H1 (cell line): ENCODE data around the gene FAM193B. TPM values are rescaled to one million over a fixed set of nuclear protein-coding genes. Genes with fewer than 3 reads are reported as not detected.

Experiments used
- CTCF ChIA-PET: fragments of 300-600 bp; sonication (Branson Sonifier 250); formaldehyde crosslinking; loops from one replicate; lab custom pipeline; 2021; ENCODE audit not compliant: partially characterized antibody; lab: Charles Lee
- POLR2A ChIA-PET: fragments of 300-600 bp; sonication (Branson Sonifier 250); formaldehyde crosslinking; loops from one replicate; lab custom pipeline; 2021; ENCODE audit warnings: inconsistent platforms; ENCODE audit not compliant: partially characterized antibody; lab: Charles Lee
- DNase-seq, 2 experiments: peaks; one replicate each; pipeline versions ENCODE4 v3.0.0 to v3.0.0-alpha.2; 2010 to 2022; ENCODE audit warnings: low spot score in 2 of 2, low read depth in 1 of 2, mixed read lengths in 1 of 2
- FAIRE-seq: peaks from 2 replicates; lab custom pipeline; 2011; peaks lifted over from hg19 to GRCh38; lab: Jason Lieb, UNC
- H2AFZ ChIP-seq: 2 replicates; pipeline ENCODE4 v1.8.1; 2012; ENCODE audit warnings: low read length, inconsistent platforms
- H2AK5ac ChIP-seq: 2 replicates; pipeline ENCODE4 v1.6.1; 2013; ENCODE audit warnings: low read depth, low read length
- H2BK120ac ChIP-seq: replicated peaks from 2 replicates; pipeline ENCODE3; 2013; ENCODE audit warnings: low read depth, low read length, inconsistent platforms
- H2BK12ac ChIP-seq: 2 replicates; pipeline ENCODE4 v1.6.1; 2013; ENCODE audit warnings: low read depth, low read length
- H2BK15ac ChIP-seq: 2 replicates; pipeline ENCODE4 v1.6.1; 2013; ENCODE audit warnings: low read length
- H2BK20ac ChIP-seq: 2 replicates; pipeline ENCODE4 v1.6.1; 2013; ENCODE audit warnings: low read length
- H2BK5ac ChIP-seq: 2 replicates; pipeline ENCODE4 v1.6.1; 2013; ENCODE audit warnings: low read depth, low read length
- H3K14ac ChIP-seq: 2 replicates; pipeline ENCODE4 v1.6.1; 2013; ENCODE audit warnings: inconsistent platforms; ENCODE audit not compliant: insufficient read length
- H3K18ac ChIP-seq: 2 replicates; pipeline ENCODE4 v1.6.1; 2013; ENCODE audit warnings: low read length; ENCODE audit errors: extremely low read depth
- H3K23ac ChIP-seq: 2 replicates; pipeline ENCODE4 v1.6.1; 2013; ENCODE audit warnings: inconsistent platforms; ENCODE audit not compliant: insufficient read length
- H3K23me2 ChIP-seq: 2 replicates; pipeline ENCODE4 v1.6.1; 2013; ENCODE audit warnings: low read depth, low read length
- H3K27ac ChIP-seq: 2 replicates; pipeline ENCODE4 v1.6.1; 2011; ENCODE audit warnings: low read depth, low read length, inconsistent platforms
- H3K27me3 ChIP-seq, 4 experiments: replicated peaks in 1 of 4; 1 replicate in 1 of 4; 2 replicates in 3 of 4; pipeline versions ENCODE4 v1.6.1 to v1.8.1; 2011 to 2013; ENCODE audit warnings: low read length in 3 of 4, mild to moderate bottlenecking in 3 of 4, inconsistent platforms in 2 of 4, mixed read lengths in 2 of 4, moderate library complexity in 1 of 4; ENCODE audit not compliant: control insufficient read depth in 3 of 4, insufficient read depth in 3 of 4; ENCODE audit errors: extremely low read depth in 1 of 4
- H3K36me3 ChIP-seq, 4 experiments: 2 replicates each; pipeline versions ENCODE4 v1.6.1 to v1.8.1; 2011 to 2013; ENCODE audit warnings: mild to moderate bottlenecking in 4 of 4, low read length in 3 of 4, moderate library complexity in 2 of 4, control low read depth in 1 of 4, inconsistent platforms in 1 of 4; ENCODE audit not compliant: insufficient read depth in 4 of 4, control insufficient read depth in 2 of 4
- H3K4ac ChIP-seq: replicated peaks from 2 replicates; pipeline ENCODE3; 2013; ENCODE audit warnings: low read length, low read depth, mixed read lengths, inconsistent platforms; ENCODE audit not compliant: insufficient read length
- H3K4me1 ChIP-seq, 4 experiments: replicated peaks in 1 of 4; 1 replicate in 1 of 4; 2 replicates in 3 of 4; pipeline versions ENCODE4 v1.6.1 to v1.8.1; 2011 to 2013; ENCODE audit warnings: low read length in 3 of 4, inconsistent platforms in 2 of 4, mixed read lengths in 1 of 4; ENCODE audit not compliant: insufficient read depth in 4 of 4, control insufficient read depth in 3 of 4
- H3K4me2 ChIP-seq, 2 experiments: 2 replicates each; pipeline versions ENCODE4 v1.6.1 to v1.8.1; 2011 to 2013; ENCODE audit warnings: low read depth in 2 of 2, low read length in 2 of 2, control low read depth in 1 of 2, inconsistent platforms in 1 of 2, mild to moderate bottlenecking in 1 of 2; ENCODE audit not compliant: insufficient read depth in 1 of 2
- H3K4me3 ChIP-seq, 4 experiments: fragments of 200-600, 300-600 bp in 1 of 4; sonication (generic), shearing (Covaris generic), sonication (Bioruptor Twin) in 1 of 4; 2 replicates each; pipeline versions ENCODE4 v1.5.1 to v1.8.1; 2011 to 2016; ENCODE audit warnings: low read length in 4 of 4, low read depth in 3 of 4, control low read depth in 2 of 4, inconsistent platforms in 2 of 4, mild to moderate bottlenecking in 2 of 4, mixed read lengths in 1 of 4, moderate library complexity in 1 of 4; ENCODE audit not compliant: insufficient read depth in 2 of 4; ENCODE audit errors: extremely low read depth in 1 of 4
- H3K56ac ChIP-seq: replicated peaks from 2 replicates; pipeline ENCODE3; 2013; ENCODE audit warnings: low read depth, mild to moderate bottlenecking, mixed read lengths, low read length, inconsistent platforms; ENCODE audit not compliant: insufficient read length
- H3K79me1 ChIP-seq: 2 replicates; pipeline ENCODE4 v1.6.1; 2013; ENCODE audit warnings: low read depth, low read length, control low read depth
- H3K79me2 ChIP-seq, 2 experiments: 2 replicates each; pipeline versions ENCODE4 v1.6.1 to v1.8.1; 2012 to 2013; ENCODE audit warnings: low read length in 2 of 2, mild to moderate bottlenecking in 2 of 2, inconsistent platforms in 1 of 2; ENCODE audit not compliant: insufficient read depth in 2 of 2, control insufficient read depth in 1 of 2
- H3K9ac ChIP-seq, 4 experiments: replicated peaks in 1 of 4; 1 replicate in 1 of 4; 2 replicates in 3 of 4; pipeline versions ENCODE4 v1.6.1 to v1.8.1; 2011 to 2013; ENCODE audit warnings: low read depth in 3 of 4, low read length in 3 of 4, control low read depth in 2 of 4, mild to moderate bottlenecking in 2 of 4, moderate library complexity in 2 of 4, inconsistent platforms in 1 of 4; ENCODE audit errors: extremely low read depth in 1 of 4
- H3K9me3 ChIP-seq, 2 experiments: 2 replicates each; pipeline versions ENCODE4 v1.6.1 to v1.8.1; 2012 to 2013; ENCODE audit warnings: mild to moderate bottlenecking in 2 of 2, moderate library complexity in 2 of 2, control low read depth in 1 of 2, inconsistent platforms in 1 of 2, low read depth in 1 of 2, low read length in 1 of 2, mixed read lengths in 1 of 2; ENCODE audit not compliant: insufficient read depth in 2 of 2
- H4K20me1 ChIP-seq, 2 experiments: replicated peaks in 1 of 2; 2 replicates each; pipeline versions ENCODE3 to v1.8.1; 2011 to 2013; ENCODE audit warnings: inconsistent platforms in 2 of 2, low read length in 2 of 2, mild to moderate bottlenecking in 1 of 2; ENCODE audit not compliant: insufficient read depth in 2 of 2, control insufficient read depth in 1 of 2
- H4K5ac ChIP-seq: 2 replicates; pipeline ENCODE4 v1.6.1; 2013; ENCODE audit warnings: low read length, low read depth, mixed read lengths, inconsistent platforms; ENCODE audit not compliant: insufficient read length
- H4K8ac ChIP-seq: 2 replicates; pipeline ENCODE4 v1.8.0; 2013; ENCODE audit warnings: mild to moderate bottlenecking, moderate library complexity, low read length, inconsistent platforms; ENCODE audit not compliant: insufficient read depth; ENCODE audit errors: extremely low read depth
- H4K91ac ChIP-seq: replicated peaks from 2 replicates; pipeline ENCODE3; 2013; ENCODE audit warnings: low read length, mixed read lengths, inconsistent platforms; ENCODE audit not compliant: insufficient read length
- MAFK ChIP-seq: IDR thresholded peaks from 2 replicates; pipeline ENCODE4 v1.6.1; 2012; ENCODE audit warnings: low read depth, mild to moderate bottlenecking, improper control_type of control experiment, low read length
- POLR2AphosphoS5 ChIP-seq: IDR thresholded peaks from 2 replicates; pipeline ENCODE4 v1.6.1; 2011; ENCODE audit warnings: low read depth, low read length
- SIX5 ChIP-seq: IDR thresholded peaks from 2 replicates; pipeline ENCODE4 v1.6.1; 2011; ENCODE audit warnings: mild to moderate bottlenecking, low read depth, low read length
- SRF ChIP-seq: IDR thresholded peaks from 2 replicates; pipeline ENCODE4 v1.6.1; 2011; ENCODE audit warnings: mild to moderate bottlenecking, low read depth, low read length, moderate library complexity
- TEAD4 ChIP-seq: IDR thresholded peaks from 2 replicates; pipeline ENCODE4 v1.6.1; 2012; ENCODE audit warnings: low read depth, low read length, inconsistent platforms, mixed read lengths
- WGBS, 2 experiments: shearing (Covaris generic) in 1 of 2; methylation state at CpG; one replicate each; pipeline versions ENCODE4 v1.1.6 to v1.1.7; 2013 to 2015; ENCODE audit warnings: low lambda C conversion rate in 2 of 2, mixed read lengths in 2 of 2, inconsistent platforms in 1 of 2, low coverage in 1 of 2, missing lambda C conversion rate in 1 of 2; ENCODE audit not compliant: insufficient replicate concordance in 2 of 2, insufficient coverage in 1 of 2, insufficient read length in 1 of 2; ENCODE audit errors: extremely low coverage in 1 of 2, missing lambda C conversion rate in 1 of 2; 5-methylcytosine and 5-hydroxymethylcytosine counted together
- polyA plus RNA-seq, 7 experiments: library from polyadenylated mRNA; depleted of rRNA in 3 of 7; stranded (reverse) in 5 of 7; unstranded in 2 of 7; fragments of >200 nt in 5 of 7; fragments of 200-250 nt in 2 of 7; gene quantifications; 1 replicate in 5 of 7; 2 replicates in 1 of 7; 4 replicates in 1 of 7; pipeline versions ENCODE4 v1.2.1 to v1.2.3, GENCODE V29; 2011 to 2013; ENCODE audit warnings: missing spikeins in 2 of 7, mixed read lengths in 2 of 7
- total RNA-seq: library from RNA; stranded (reverse); fragmentation: NEBNext Ultra II Directional; extraction: Animal tissue kit (Norgen Biotek cat#: 25700); gene quantifications from 2 replicates; pipeline ENCODE4 v1.2.1, GENCODE V29; 2021

Gene FAM193B
- total and polyA plus RNA-seq, 2 of the 8 experiments (the other 6 are each of a cell fraction or from before 2014, with no cell fraction given) = 49.9 to 69.8 TPM

DNA sequence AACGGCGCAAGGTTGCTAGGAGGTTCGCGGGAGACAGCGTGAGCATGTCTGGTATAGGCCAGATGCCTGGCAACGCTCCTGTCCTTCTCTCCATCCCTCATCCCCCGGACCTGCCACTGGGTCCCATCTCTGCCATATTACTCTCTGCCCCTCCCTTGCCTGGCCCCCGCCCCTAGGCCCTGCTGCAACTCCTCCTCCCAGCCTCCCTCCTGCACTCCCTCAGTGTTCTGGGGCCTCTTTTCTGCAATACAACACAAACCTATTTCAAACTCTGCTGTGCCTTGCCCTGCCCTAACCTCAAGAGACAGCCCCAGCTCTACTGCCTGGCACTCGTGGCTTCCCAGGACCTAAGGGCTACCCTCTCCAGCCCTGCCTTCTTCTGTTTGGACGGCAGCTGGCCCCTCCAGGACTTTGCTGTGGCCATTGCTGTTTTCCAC lies 72.0 kb downstream of the FAM193B start:
- Histone ChIP-seq H3K27ac (no peak overlapping the region), H3K4me3 (no peak overlapping the region), H3K14ac (no peak overlapping the region), H3K36me3 (peaks cover 6 to 31% (median 14%) of the 10 kb centered on the region in 4 experiments), H2BK12ac (no peak overlapping the region), H3K27me3 (no peaks in the 10 kb centered on the region), H3K4me1 (no peaks in the 10 kb centered on the region; a peak in 1 of 7 replicates), H2AK5ac (no peak overlapping the region), H2BK5ac (no peak overlapping the region), H3K18ac (no peak overlapping the region), H4K8ac (no peak overlapping the region), H3K23ac (no peak overlapping the region), H2BK20ac (no peak overlapping the region), H3K79me1 (no peaks in the 10 kb centered on the region), H2BK15ac (no peak overlapping the region), H3K56ac (no peak overlapping the region), H3K4ac (no peak overlapping the region), H3K9me3 (no peaks in the 10 kb centered on the region), H3K79me2 (no peaks in the 10 kb centered on the region), H4K5ac (no peak overlapping the region), H2BK120ac (no peak overlapping the region), H2AFZ (no peak overlapping the region), H3K9ac (no peak overlapping the region), H4K91ac (no peak overlapping the region), H4K20me1 (peaks cover 2 to 11% of the 10 kb centered on the region in 2 experiments), H3K4me2 (no peak overlapping the region), H3K23me2 (no peaks in the 10 kb centered on the region)
- TF ChIP-seq SIX5 (no peak), SRF (no peak), MAFK (no peak), TEAD4 (no peak), POLR2AphosphoS5 (peak; percentile 67; the same call in 1 of the 2 replicates)
- WGBS, 2 experiments = 90% methylated on average over 9 of the region's 10 CpGs; no CpG with 5 or more reads in 1 of the 2 experiments
- ChIA-PET POLR2A (interaction anchor here (0.8 to 67.5 kb wide), 3 partner anchors 3 to 34 kb away, joined by 4 to 3349 read pairs (median 3349); partner anchors contain the start of genes DBN1, DOK3, PDLIM7 and PRR7), CTCF (interaction anchor here (2.2 to 10.4 kb wide), 3 partner anchors 9 to 25 kb away, joined by 9 to 162 read pairs (median 12); partner anchors contain the start of gene PDLIM7)
- DNase-seq = no peak
- no peak for FAIRE-seq
